Mucosa of descending colon (tissue), 3 donors: ENCODE measurements around the gene CRIM1. TPM values are rescaled to one million over a fixed set of nuclear protein-coding genes. Genes with fewer than 3 reads are reported as not detected.

Experiments
- ATAC-seq: fragments of 200-7000 bp; cut with Tn5 transposase; one replicate; pipeline ENCODE4 v1.9.1; 2020; ENCODE audit warnings: mild to moderate bottlenecking, moderate library complexity
- DNase-seq, 3 donors: peaks; one replicate each; pipeline ENCODE4 v3.0.0-alpha.2; 2020
- H3K36me3 ChIP-seq: fragments of 200-600 bp; one replicate; pipeline ENCODE4 v1.8.0; 2021; ENCODE audit warnings: low read depth, mild to moderate bottlenecking
- H3K4me1 ChIP-seq: fragments of 200-600 bp; one replicate; pipeline ENCODE4 v1.8.0; 2021; ENCODE audit warnings: low read depth, mild to moderate bottlenecking
- H3K4me3 ChIP-seq: fragments of 200-600 bp; one replicate; pipeline ENCODE4 v1.8.0; 2021; ENCODE audit warnings: mild to moderate bottlenecking
- H3K9me3 ChIP-seq: fragments of 200-600 bp; one replicate; pipeline ENCODE4 v1.8.0; 2021; ENCODE audit warnings: mild to moderate bottlenecking
- intact Hi-C, 2 donors: fragments of 100-400 bp; cut with DNase I in 1 of 2; cut with micrococcal nuclease in 1 of 2; formaldehyde crosslinking; loops; one replicate each; pipeline versions ENCODE4 v1.11.0 to v1.11.1; 2022; cut with DNase I, micrococcal nuclease
- total RNA-seq, 3 donors: library from RNA; stranded (reverse); fragmentation: NEBNext Ultra II Directional in 2 of 3; extraction: Animal tissue kit (Norgen Biotek cat#: 25700) in 2 of 3; gene quantifications; one replicate each; pipeline versions ENCODE4 v1.2.1 to v1.2.4, GENCODE V29; 2021 to 2023
- TF ChIP-seq, protein P1 (sequence below): fragments of 200-600 bp; IDR thresholded peaks from one replicate; pipeline ENCODE4 v1.8.0; 2022; ENCODE audit warnings: antibody characterized with exemption, mild to moderate bottlenecking
- donor health status: DM: no; HTN: no; CAD: no; lungs with moderate emphysema.
- donor health status: DM: no; HTN: no; CAD: no.
- donor health status: DM: no; HTN: yes; CAD: no.

The CRIM1 gene
- total RNA-seq, 3 donors from 2014 or later, result 66.9 to 104 (median 85.8) TPM

DNA sequence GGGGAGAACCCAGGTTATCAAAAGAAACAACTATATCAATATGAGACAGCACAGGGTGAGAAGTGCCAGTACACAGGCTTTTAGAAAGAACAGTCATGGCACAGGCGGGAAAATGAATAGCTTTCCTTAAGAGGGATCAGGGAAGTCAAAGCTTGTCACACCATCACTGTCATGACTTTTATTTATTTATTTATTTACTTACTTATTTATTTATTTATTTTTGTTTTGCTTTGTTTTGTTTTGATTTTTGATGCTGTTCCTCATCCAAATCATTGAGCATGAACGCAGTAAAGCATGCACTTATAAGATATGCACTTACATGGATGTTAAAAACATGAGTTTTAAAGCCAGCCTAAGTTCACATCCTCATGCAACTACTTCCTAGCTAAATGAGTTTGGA lies 19.3 kb upstream of the CRIM1 start:
- TF ChIP-seq, protein P1, sequence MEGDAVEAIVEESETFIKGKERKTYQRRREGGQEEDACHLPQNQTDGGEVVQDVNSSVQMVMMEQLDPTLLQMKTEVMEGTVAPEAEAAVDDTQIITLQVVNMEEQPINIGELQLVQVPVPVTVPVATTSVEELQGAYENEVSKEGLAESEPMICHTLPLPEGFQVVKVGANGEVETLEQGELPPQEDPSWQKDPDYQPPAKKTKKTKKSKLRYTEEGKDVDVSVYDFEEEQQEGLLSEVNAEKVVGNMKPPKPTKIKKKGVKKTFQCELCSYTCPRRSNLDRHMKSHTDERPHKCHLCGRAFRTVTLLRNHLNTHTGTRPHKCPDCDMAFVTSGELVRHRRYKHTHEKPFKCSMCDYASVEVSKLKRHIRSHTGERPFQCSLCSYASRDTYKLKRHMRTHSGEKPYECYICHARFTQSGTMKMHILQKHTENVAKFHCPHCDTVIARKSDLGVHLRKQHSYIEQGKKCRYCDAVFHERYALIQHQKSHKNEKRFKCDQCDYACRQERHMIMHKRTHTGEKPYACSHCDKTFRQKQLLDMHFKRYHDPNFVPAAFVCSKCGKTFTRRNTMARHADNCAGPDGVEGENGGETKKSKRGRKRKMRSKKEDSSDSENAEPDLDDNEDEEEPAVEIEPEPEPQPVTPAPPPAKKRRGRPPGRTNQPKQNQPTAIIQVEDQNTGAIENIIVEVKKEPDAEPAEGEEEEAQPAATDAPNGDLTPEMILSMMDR, result no peak
- DNase-seq, result no peak
- H3K4me3 ChIP-seq, result no peak overlapping the region
- no peaks in the 10 kb centered on the region for H3K4me1 ChIP-seq
- no peak for ATAC-seq
- H3K9me3 ChIP-seq, result no peaks in the 10 kb centered on the region
- intact Hi-C loops, result no loop called here
- H3K36me3 ChIP-seq, result no peaks in the 10 kb centered on the region

DNA sequence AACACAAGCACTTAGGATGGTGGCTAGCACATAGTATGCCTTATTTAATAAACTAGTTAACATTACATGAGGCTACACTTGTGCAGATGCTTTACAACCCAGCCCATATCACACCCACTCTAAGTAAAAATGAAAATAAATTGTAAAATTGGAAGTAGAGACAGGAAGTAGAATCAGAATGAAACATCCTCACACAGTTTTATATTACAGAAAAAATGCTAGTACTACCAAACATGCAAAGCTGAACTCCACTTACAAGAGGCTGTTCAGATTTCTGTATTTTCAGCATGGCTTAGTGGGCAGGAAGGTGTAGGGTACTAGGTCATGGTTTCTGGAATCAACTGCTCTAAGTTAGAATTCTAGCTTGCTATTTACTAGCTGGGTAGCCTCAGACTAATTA lies 18.2 kb upstream of the CRIM1 start:
- ATAC-seq, result no peak
- Histone ChIP-seq H3K4me3 (no peak overlapping the region), H3K4me1 (no peaks in the 10 kb centered on the region), H3K9me3 (no peaks in the 10 kb centered on the region), H3K36me3 (no peaks in the 10 kb centered on the region)
- no peak for DNase-seq
- intact Hi-C loops, result no loop called here
- TF ChIP-seq, protein P1, result no peak

DNA sequence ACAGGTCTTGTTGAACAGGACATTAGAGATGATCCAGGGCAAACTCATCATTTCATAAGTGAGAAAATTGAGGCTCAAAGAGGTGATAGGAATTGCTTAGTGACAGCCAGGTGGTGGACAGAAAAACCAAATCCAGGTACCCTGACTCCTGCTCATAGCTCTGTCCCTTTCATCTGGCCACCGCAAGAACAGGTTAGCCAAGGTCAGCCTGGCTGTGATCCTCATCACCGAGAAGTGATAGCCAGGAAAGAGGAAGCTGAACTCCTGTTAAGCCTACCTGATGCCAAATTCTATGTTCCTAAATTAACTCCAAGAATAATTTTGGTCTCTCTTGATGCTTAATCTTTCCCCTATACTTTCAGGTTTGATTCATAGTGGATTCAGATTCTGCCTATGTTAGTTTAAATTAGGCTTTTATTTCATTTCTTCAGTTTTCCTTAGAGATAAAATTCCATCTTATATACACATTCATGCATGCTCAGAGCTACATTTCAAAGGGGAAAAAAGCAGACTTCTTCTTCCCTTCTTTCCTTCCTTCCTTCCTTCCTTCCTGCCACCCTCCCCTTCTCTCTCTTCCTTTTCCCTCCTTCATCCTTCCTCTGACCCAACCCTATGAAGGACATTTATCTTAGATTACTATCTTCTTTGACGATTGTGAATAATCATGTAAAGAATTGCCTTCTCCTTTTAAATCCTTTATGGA lies 17.3 kb upstream of the CRIM1 start:
- no peak overlapping the region for H3K4me3 ChIP-seq
- intact Hi-C loops, result no loop called here
- TF ChIP-seq, protein P1, result no peak
- ATAC-seq (no peak), DNase-seq (no peak)
- no peaks in the 10 kb centered on the region for H3K36me3 ChIP-seq
- no peaks in the 10 kb centered on the region for H3K9me3 ChIP-seq
- no peaks in the 10 kb centered on the region for H3K4me1 ChIP-seq

DNA sequence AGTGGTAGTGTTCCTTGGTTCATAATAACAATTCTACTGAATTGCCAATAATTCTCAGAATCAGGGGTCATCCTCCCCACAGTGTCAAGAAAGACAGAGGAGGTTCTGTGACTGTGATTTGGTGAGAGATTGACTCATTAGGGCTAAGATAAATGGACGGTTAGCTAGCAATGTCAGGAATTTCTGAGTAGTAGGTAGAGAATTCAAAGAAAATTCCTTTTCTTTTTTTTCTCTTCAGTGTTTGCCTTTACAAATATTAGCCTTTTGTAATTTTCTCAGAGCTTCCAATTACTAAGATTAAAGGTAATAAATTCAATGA lies 16.8 kb upstream of the CRIM1 start:
- H3K9me3 ChIP-seq, result no peaks in the 10 kb centered on the region
- TF ChIP-seq, protein P1, result no peak
- no peaks in the 10 kb centered on the region for H3K36me3 ChIP-seq
- no peak for ATAC-seq
- H3K4me3 ChIP-seq, result no peak overlapping the region
- no peak for DNase-seq
- intact Hi-C loops, result no loop called here
- no peaks in the 10 kb centered on the region for H3K4me1 ChIP-seq

DNA sequence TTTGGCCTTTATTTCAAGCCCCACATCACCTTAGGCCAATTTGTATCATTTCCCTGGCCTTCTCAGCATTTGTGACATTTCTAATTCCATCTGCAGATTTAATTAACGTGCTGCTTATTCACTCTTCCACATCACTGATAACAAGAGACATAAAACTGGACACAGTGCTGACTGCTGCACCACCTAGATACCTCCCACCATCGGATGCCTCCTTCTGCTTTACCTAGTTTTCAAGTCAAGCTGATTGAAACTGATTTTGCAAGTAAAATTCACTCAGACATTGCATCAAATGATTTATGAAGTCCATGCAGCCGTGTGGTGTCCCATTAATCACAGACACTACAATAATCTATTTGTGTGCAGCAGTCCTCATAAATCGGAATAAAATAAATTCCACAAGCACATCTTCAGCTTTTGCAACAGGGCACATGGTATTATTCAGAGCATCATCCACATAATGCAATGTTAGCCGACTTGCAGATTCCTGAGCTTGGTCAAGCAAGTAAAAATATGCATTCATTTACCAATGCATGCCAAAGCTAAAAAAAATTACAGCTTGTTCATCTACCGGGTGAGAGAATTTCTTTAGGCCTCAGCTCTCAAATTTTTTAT lies 15.9 kb upstream of the CRIM1 start:
- intact Hi-C loops, result no loop called here
- no peaks in the 10 kb centered on the region for H3K4me1 ChIP-seq
- no peaks in the 10 kb centered on the region for H3K36me3 ChIP-seq
- DNase-seq (no peak), ATAC-seq (no peak)
- TF ChIP-seq, protein P1, result no peak
- H3K9me3 ChIP-seq, result no peaks in the 10 kb centered on the region
- no peak overlapping the region for H3K4me3 ChIP-seq
